Mammary epithelial cell (primary cell): ENCODE results near the gene COG5.

Source experiments
- CTCF ChIP-seq, 2 donors: IDR thresholded peaks in 1 of 2; conservative IDR thresholded peaks in 1 of 2; 2 replicates each; pipeline ENCODE4 v1.5.1; 2011 to 2012; ENCODE audit warnings: inconsistent platforms in 2 of 2, low read length in 2 of 2, mild to moderate bottlenecking in 2 of 2, control low read depth in 1 of 2, low read depth in 1 of 2; ENCODE audit not compliant: insufficient read depth in 1 of 2; ENCODE audit errors: extremely low read depth in 1 of 2
- EZH2 ChIP-seq: IDR thresholded peaks from 2 replicates; pipeline ENCODE4 v1.6.1; 2012; ENCODE audit warnings: low read length, inconsistent platforms, borderline replicate concordance

- TF ChIP-seq EZH2 (no peak), CTCF (conservative IDR thresholded peaks at IDR 0.05 in 1 of 2, IDR thresholded peaks at IDR 0.05 in 1 of 2; ENCODE audit: extremely low read depth in 1 of 2, insufficient read depth in 1 of 2, low read depth in 1 of 2, low read length in 2 of 2) (no peak)
Observed at GRCh38 chr7:107206136-107206535, 357.6 kb downstream of the COG5 start.
